GM03348 (cell line): ENCODE measurements around the gene PCDHB3.
"Not testable (repeated sequence)": the region's sequence is repeated elsewhere in the genome, so short reads cannot be mapped to it uniquely, and the experiment has no call there.

Experiments
- DNase-seq: peaks from one replicate; pipeline ENCODE4 v3.0.0; 2012; ENCODE audit warnings: low spot score

PCDHB3 gene

DNA sequence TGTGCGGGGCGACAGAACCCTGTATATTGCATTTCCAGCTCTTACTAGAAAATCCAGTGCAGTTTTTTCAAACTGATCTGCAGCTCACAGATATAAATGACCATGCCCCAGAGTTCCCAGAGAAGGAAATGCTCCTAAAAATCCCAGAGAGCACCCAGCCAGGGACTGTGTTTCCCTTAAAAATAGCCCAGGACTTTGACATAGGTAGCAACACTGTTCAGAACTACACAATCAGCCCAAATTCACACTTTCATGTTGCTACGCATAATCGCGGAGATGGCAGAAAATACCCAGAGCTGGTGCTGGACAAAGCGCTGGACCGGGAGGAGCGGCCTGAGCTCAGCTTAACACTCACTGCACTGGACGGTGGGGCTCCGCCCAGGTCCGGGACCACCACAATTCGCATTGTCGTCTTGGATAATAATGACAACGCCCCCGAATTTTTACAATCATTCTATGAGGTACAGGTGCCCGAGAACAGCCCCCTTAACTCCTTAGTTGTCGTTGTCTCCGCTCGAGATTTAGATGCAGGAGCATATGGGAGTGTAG lies 35.5 kb downstream of the PCDHB3 start:
- no peak for DNase-seq

DNA sequence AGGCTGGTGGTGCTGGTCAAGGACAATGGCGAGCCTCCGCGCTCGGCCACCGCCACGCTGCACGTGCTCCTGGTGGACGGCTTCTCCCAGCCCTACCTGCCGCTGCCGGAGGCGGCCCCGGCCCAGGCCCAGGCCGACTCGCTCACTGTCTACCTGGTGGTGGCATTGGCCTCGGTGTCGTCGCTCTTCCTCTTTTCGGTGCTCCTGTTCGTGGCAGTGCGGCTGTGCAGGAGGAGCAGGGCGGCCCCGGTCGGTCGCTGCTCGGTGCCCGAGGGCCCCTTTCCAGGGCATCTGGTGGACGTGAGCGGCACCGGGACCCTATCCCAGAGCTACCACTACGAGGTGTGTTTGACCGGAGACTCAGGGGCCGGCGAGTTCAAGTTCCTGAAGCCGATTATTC lies 37.1 kb downstream of the PCDHB3 start:
- not testable (repeated sequence) for DNase-seq

DNA sequence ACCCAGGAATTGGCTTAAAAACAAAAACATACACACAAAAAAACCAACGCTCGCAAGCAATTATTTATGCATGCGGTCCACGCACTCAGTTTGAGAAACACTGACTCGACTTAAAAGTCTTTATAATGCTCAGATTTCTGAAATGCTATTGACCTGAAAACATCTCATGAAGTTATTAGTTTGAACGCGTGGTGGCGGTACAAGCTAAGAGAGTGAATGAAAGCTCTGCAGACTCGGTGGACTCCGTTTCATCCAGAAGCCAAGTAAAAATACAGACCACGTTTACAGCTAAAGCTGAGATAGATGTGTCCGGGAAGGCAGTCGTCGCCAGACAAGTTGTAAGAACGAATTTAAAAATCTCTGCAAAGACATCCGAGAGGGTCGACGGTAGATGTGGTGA lies 49.5 kb downstream of the PCDHB3 start, which contains the start of gene PCDHB6:
TSS of gene PCDHB6 (plus strand) at position 246 of the 400 bp plus-strand sequence. CDS start 201 bp downstream, outside the sequence.
- peak; percentile 58 for DNase-seq

DNA sequence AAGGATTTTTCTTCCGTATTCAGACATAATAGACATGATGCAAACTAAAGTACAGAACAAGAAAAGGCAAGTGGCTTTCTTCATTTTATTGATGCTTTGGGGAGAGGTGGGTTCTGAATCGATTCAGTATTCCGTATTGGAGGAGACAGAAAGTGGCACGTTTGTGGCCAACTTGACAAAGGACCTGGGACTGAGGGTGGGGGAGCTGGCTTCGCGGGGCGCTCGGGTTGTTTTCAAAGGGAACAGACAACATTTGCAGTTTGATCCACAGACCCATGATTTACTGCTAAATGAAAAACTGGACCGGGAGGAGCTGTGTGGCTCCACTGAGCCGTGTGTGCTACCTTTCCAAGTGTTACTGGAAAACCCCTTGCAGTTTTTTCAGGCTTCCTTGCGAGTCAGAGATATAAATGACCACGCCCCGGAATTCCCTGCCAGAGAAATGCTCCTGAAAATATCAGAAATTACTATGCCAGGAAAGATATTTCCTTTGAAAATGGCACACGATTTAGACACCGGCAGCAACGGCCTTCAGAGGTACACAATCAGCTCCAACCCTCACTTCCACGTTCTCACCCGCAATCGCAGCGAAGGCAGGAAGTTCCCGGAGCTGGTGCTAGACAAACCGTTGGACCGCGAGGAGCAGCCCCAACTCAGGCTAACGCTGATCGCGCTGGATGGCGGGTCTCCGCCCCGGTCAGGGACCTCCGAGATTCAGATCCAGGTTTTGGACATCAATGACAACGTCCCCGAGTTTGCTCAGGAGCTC lies 50.1 kb downstream of the PCDHB3 start:
- DNase-seq: no peak

DNA sequence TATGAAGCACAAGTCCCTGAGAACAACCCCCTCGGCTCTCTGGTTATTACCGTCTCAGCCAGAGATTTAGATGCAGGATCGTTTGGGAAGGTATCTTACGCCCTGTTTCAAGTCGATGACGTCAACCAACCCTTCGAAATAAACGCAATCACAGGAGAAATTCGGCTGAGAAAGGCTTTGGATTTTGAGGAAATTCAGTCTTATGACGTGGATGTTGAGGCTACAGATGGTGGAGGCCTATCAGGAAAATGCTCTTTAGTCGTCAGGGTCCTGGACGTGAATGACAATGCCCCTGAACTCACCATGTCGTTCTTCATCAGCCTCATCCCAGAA lies 50.7 kb downstream of the PCDHB3 start:
- no peak for DNase-seq

DNA sequence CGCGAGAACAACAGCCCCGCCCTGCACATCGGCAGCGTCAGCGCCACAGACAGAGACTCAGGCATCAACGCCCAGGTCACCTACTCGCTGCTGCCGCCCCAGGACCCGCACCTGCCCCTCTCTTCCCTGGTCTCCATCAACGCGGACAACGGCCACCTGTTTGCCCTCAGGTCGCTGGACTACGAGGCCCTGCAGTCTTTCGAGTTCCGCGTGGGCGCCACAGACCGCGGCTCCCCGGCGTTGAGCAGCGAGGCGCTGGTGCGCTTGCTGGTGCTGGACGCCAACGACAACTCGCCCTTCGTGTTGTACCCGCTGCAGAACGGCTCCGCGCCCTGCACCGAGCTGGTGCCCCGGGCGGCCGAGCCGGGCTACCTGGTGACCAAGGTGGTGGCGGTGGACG lies 51.4 kb downstream of the PCDHB3 start:
- not testable (repeated sequence) for DNase-seq

DNA sequence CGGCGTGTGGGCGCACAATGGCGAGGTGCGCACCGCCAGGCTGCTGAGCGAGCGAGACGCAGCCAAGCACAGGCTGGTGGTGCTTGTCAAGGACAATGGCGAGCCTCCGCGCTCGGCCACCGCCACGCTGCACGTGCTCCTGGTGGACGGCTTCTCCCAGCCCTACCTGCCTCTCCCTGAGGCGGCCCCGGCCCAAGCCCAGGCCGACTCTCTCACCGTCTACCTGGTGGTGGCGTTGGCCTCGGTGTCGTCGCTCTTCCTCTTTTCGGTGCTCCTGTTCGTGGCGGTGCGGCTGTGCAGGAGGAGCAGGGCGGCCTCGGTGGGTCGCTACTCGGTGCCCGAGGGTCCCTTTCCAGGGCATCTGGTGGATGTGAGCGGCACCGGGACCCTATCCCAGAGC lies 51.8 kb downstream of the PCDHB3 start:
- not testable (repeated sequence) for DNase-seq
